K562 (cell line): ENCODE results near the gene GNL3. TPM values are rescaled to one million over a fixed set of nuclear protein-coding genes. Genes with fewer than 3 reads are reported as not detected.

Experiments
- ATAC-seq: fragments of 200-7000 bp; cut with Tn5 transposase; 3 replicates; pipeline ENCODE4 v1.9.1; 2020; ENCODE audit warnings: moderate library complexity
- BruUV-seq: library from RNA; stranded (reverse); fragments of 400-500 nt; replicated peaks from 2 replicates; lab custom pipeline; 2021; lab: Mats Ljungman, UMichigan
- CTCF ChIA-PET: fragments of 300-600 bp; formaldehyde crosslinking; extraction: SDS; loops from one replicate; lab custom pipeline; 2021; ENCODE audit warnings: low intra/inter-chr PET ratio; lab: Yijun Ruan, JAX
- POLR2A ChIA-PET: fragments of 300-600, 350-650 bp; sonication (Branson Sonifier 250); formaldehyde crosslinking; extraction: SDS; loops from one replicate; lab custom pipeline; 2021; ENCODE audit warnings: antibody characterized with exemption, inconsistent platforms; lab: Yijun Ruan, JAX
- DNase-seq, 4 experiments: peaks; one replicate each; pipeline versions ENCODE4 v3.0.0 to v3.0.0-alpha.2; 2011 to 2018; ENCODE audit warnings: low spot score in 3 of 4, mixed read lengths in 3 of 4; ENCODE audit errors: extremely low read depth in 1 of 4
- FAIRE-seq: peaks from 2 replicates; lab custom pipeline; 2011; peaks lifted over from hg19 to GRCh38; lab: Jason Lieb, UNC
- H2AFZ ChIP-seq: 2 replicates; pipeline ENCODE4 v1.6.0; 2011; ENCODE audit warnings: low read depth, low read length, control low read depth, inconsistent platforms
- H3K27ac ChIP-seq: fragments of 200-600 bp; 3 replicates; pipeline ENCODE4 v1.8.0; 2011; ENCODE audit warnings: low read depth, mild to moderate bottlenecking, control low read depth, inconsistent platforms, low read length, moderate library complexity, mixed read lengths; ENCODE audit errors: extremely low read depth
- H3K27me3 ChIP-seq, 2 experiments: fragments of 300-600 bp in 1 of 2; 2 replicates in 1 of 2; 3 replicates in 1 of 2; pipeline versions ENCODE4 v1.6.0 to v1.8.0; 2011; ENCODE audit warnings: inconsistent platforms in 2 of 2, low read length in 2 of 2, mild to moderate bottlenecking in 1 of 2, mixed read lengths in 1 of 2, moderate library complexity in 1 of 2; ENCODE audit not compliant: control insufficient read depth in 2 of 2, insufficient read depth in 2 of 2
- H3K36me3 ChIP-seq: fragments of 300-600 bp; 3 replicates; pipeline ENCODE4 v1.8.0; 2011; ENCODE audit warnings: mild to moderate bottlenecking, low read length, inconsistent platforms; ENCODE audit not compliant: control insufficient read depth, insufficient read depth
- H3K4me1 ChIP-seq, 2 experiments: fragments of 200-600 bp in 1 of 2; replicated peaks in 1 of 2; 2 replicates in 1 of 2; 3 replicates in 1 of 2; pipeline versions ENCODE4 v1.5.1 to v1.8.0; 2011; ENCODE audit warnings: inconsistent platforms in 2 of 2, low read length in 2 of 2, mild to moderate bottlenecking in 1 of 2, mixed read lengths in 1 of 2, moderate library complexity in 1 of 2; ENCODE audit not compliant: control insufficient read depth in 2 of 2, insufficient read depth in 2 of 2
- H3K4me2 ChIP-seq: 2 replicates; pipeline ENCODE4 v1.6.1; 2011; ENCODE audit warnings: low read length, control low read depth, inconsistent platforms, mixed read lengths; ENCODE audit not compliant: insufficient read depth
- H3K4me3 ChIP-seq: fragments of 200-600 bp; sonication (generic), shearing (Covaris generic); 2 replicates; pipeline ENCODE4 v1.5.1; 2016; ENCODE audit warnings: control low read depth, inconsistent platforms
- H3K79me2 ChIP-seq: fragments of 200-600 bp; 3 replicates; pipeline ENCODE4 v1.8.0; 2011; ENCODE audit warnings: low read length, inconsistent platforms; ENCODE audit not compliant: control insufficient read depth, insufficient read depth
- H3K9ac ChIP-seq, 2 experiments: 2 replicates each; pipeline versions ENCODE4 v1.6.0 to v1.6.1; 2011; ENCODE audit warnings: low read depth in 2 of 2, low read length in 2 of 2, control low read depth in 1 of 2, inconsistent platforms in 1 of 2, mild to moderate bottlenecking in 1 of 2, mixed read lengths in 1 of 2; ENCODE audit not compliant: insufficient read depth in 1 of 2
- H3K9me1 ChIP-seq: one replicate; pipeline ENCODE4 v1.6.0; 2011; ENCODE audit warnings: inconsistent platforms, mild to moderate bottlenecking, low read length, moderate library complexity; ENCODE audit not compliant: control insufficient read depth, insufficient read depth
- H3K9me3 ChIP-seq: replicated peaks from 2 replicates; pipeline ENCODE4 v1.5.1; 2011; ENCODE audit warnings: low read depth, low read length, inconsistent platforms; ENCODE audit not compliant: control insufficient read depth, insufficient read depth
- H4K20me1 ChIP-seq: replicated peaks from 2 replicates; pipeline ENCODE4 v1.6.1; 2011; ENCODE audit warnings: low read length, inconsistent platforms, mixed read lengths; ENCODE audit not compliant: control insufficient read depth, insufficient read depth
- BCLAF1 ChIP-seq, 2 experiments: fragments of 450-650 bp in 1 of 2; IDR thresholded peaks; 2 replicates each; pipeline ENCODE4 v1.6.1; 2011 to 2017; ENCODE audit warnings: low read depth in 2 of 2, antibody characterized with exemption in 1 of 2, borderline replicate concordance in 1 of 2, low read length in 1 of 2, mild to moderate bottlenecking in 1 of 2, mixed read lengths in 1 of 2; ENCODE audit not compliant: control insufficient read depth in 1 of 2
- CBFA2T3 ChIP-seq: fragments of 450-650 bp; IDR thresholded peaks from 2 replicates; pipeline ENCODE4 v1.6.1; 2017
- CREB3L1 ChIP-seq: fragments of 450-650 bp; IDR thresholded peaks from 2 replicates; pipeline ENCODE4 v1.6.1; 2014; ENCODE audit warnings: low read depth, mild to moderate bottlenecking, moderate library complexity, borderline replicate concordance
- DIDO1 ChIP-seq: fragments of 450-650 bp; IDR thresholded peaks from 2 replicates; pipeline ENCODE4 v1.6.1; 2016; ENCODE audit warnings: low read depth, missing biosample characterization, missing genetic modification characterization
- E2F4 ChIP-seq: sonication (generic); formaldehyde crosslinking; IDR thresholded peaks from 2 replicates; pipeline ENCODE4 v1.8.0; 2022; ENCODE audit warnings: mild to moderate bottlenecking, low read depth, missing genetic modification reagents
- IFI16 ChIP-seq: fragments of 250-450 bp; sonication (Bioruptor Pico); IDR thresholded peaks from 2 replicates; pipeline ENCODE4 v2.1.2; 2022; ENCODE audit warnings: mild to moderate bottlenecking, inconsistent platforms
- KLF16 ChIP-seq: IDR thresholded peaks from 2 replicates; pipeline ENCODE4 v1.6.1; 2016; ENCODE audit warnings: antibody characterized with exemption
- PPARD ChIP-seq: fragments of 250-450 bp; sonication (Bioruptor Pico); IDR thresholded peaks from 2 replicates; pipeline ENCODE4 v1.8.0; 2022; ENCODE audit warnings: inconsistent platforms, mild to moderate bottlenecking, moderate library complexity
- RBM14 ChIP-seq: fragments of 200-400 bp; formaldehyde crosslinking; IDR thresholded peaks from 2 replicates; pipeline ENCODE4 v1.6.1; 2018; ENCODE audit warnings: low read depth, mild to moderate bottlenecking, low read length, moderate library complexity, borderline replicate concordance; ENCODE audit not compliant: insufficient read depth
- RBM25 ChIP-seq: fragments of 200-400 bp; formaldehyde crosslinking; IDR thresholded peaks from 2 replicates; pipeline ENCODE4 v1.6.1; 2018; ENCODE audit warnings: low read length, low read depth, moderate library complexity; ENCODE audit not compliant: severe bottlenecking
- ZBED1 ChIP-seq: IDR thresholded peaks from 2 replicates; pipeline ENCODE4 v1.6.1; 2014
- ZNF146 ChIP-seq: IDR thresholded peaks from one replicate; pipeline ENCODE4 v1.6.1; 2018; ENCODE audit warnings: missing compliant biosample characterization; ENCODE audit not compliant: unreplicated experiment
- ZNF23 ChIP-seq: fragments of 250-450 bp; sonication (Bioruptor Pico); IDR thresholded peaks from 2 replicates; pipeline ENCODE4 v1.4.0; 2020; ENCODE audit warnings: mild to moderate bottlenecking
- ZNF239 ChIP-seq: fragments of 250-450 bp; sonication (Bioruptor Pico); IDR thresholded peaks from 2 replicates; pipeline ENCODE4 v1.4.0; 2020; ENCODE audit warnings: mild to moderate bottlenecking
- WGBS: fragments of 100-300 bp; shearing (Covaris generic); methylation state at CpG from one replicate; pipeline ENCODE4 v1.1.6; 2016; ENCODE audit warnings: low coverage, mixed read lengths; ENCODE audit not compliant: insufficient coverage; ENCODE audit errors: missing lambda C conversion rate; 5-methylcytosine and 5-hydroxymethylcytosine counted together
- in situ Hi-C: fragments of 300-500 bp; cut with MboI; formaldehyde crosslinking; loops from 4 replicates; pipeline ENCODE4 v1.15.0; 2018; ENCODE audit warnings: inconsistent platforms, mixed read lengths
- intact Hi-C: fragments of 100-400 bp; cut with micrococcal nuclease; formaldehyde crosslinking; loops from 2 replicates; pipeline ENCODE4 v1.14.2; 2022
- polyA plus RNA-seq, 8 experiments: library from polyadenylated mRNA; depleted of rRNA in 4 of 8; stranded (reverse) in 5 of 8; unstranded in 3 of 8; fragments of >200 nt; fragmentation: Nextera tagmentation in 2 of 8; fragmentation: Illumina TruSeq in 1 of 8; extraction: Ambion mirVana in 2 of 8; extraction: Trizol in 1 of 8; gene quantifications; 2 replicates each; pipeline versions ENCODE4 v1.2.1 to v1.2.3, GENCODE V29; 2011 to 2014; ENCODE audit warnings: inconsistent platforms in 1 of 8, missing spikeins in 1 of 8
- total RNA-seq, 7 experiments: library from RNA; depleted of rRNA in 6 of 7; stranded (reverse); fragments of >200 nt in 6 of 7; fragmentation: Illumina TruSeq in 2 of 7; extraction: Trizol in 2 of 7; gene quantifications; 2 replicates each; pipeline versions ENCODE4 v1.2.1 to v1.2.3, GENCODE V29; 2011 to 2021; ENCODE audit warnings: low replicate concordance in 1 of 7

Gene GNL3
- total and polyA plus RNA-seq, 9 of the 15 experiments (the other 6 are each of a cell fraction or from before 2014, with no cell fraction given) = 132 to 313 (median 220) TPM

GRCh38 chr3:52743152-52743551 lies 57.3 kb downstream of the GNL3 start:
- H4K20me1 ChIP-seq = no peaks in the 10 kb centered on the region
- ChIA-PET POLR2A (no interaction called here), CTCF (interaction anchor here (1.7 kb wide), 1 partner anchor 56 kb away, joined by 3 read pairs; no protein-coding TSS in a partner anchor)
- BruUV-seq = no TSS peak
- H3K27ac ChIP-seq = no peak overlapping the region
- WGBS = 98% methylated on average over 4 of the region's 5 CpGs
- H3K4me3 ChIP-seq = no peak overlapping the region
- H3K9ac ChIP-seq = no peak overlapping the region
- no peak overlapping the region for H2AFZ ChIP-seq
- H3K27me3 ChIP-seq = no peaks in the 10 kb centered on the region
- no peaks in the 10 kb centered on the region for H3K9me3 ChIP-seq
- FAIRE-seq (no peak), DNase-seq (no peak), ATAC-seq (no peak)
- no peak overlapping the region for H3K4me2 ChIP-seq
- TF ChIP-seq RBM14 = no peak
- TF ChIP-seq RBM25 = no peak
- no peak for TF ChIP-seq CBFA2T3
- TF ChIP-seq PPARD = no peak
- TF ChIP-seq ZBED1 = no peak
- no peak for TF ChIP-seq ZNF146 (CRISPR knock-in tag)
- TF ChIP-seq CREB3L1 = no peak
- no peak for TF ChIP-seq ZNF23 (CRISPR knock-in tag)
- no peak for TF ChIP-seq ZNF239 (CRISPR knock-in tag)
- no peak for TF ChIP-seq KLF16
- TF ChIP-seq DIDO1 = no peak
- no peak for TF ChIP-seq BCLAF1 (IDR thresholded peaks at IDR 0.05; ENCODE audit: borderline replicate concordance in 1 of 2, control insufficient read depth in 1 of 2, low read depth in 2 of 2, low read length in 1 of 2)
- TF ChIP-seq E2F4 (CRISPR knock-in tag) = no peak
- no peak for TF ChIP-seq IFI16
- no peaks in the 10 kb centered on the region for H3K9me1 ChIP-seq
- H3K79me2 ChIP-seq = no peaks in the 10 kb centered on the region
- H3K4me1 ChIP-seq = no peaks in the 10 kb centered on the region
- intact Hi-C loops (loop anchor here (5.0 to 10.0 kb wide), 2 partner anchors 89 to 332 kb away; partner anchors contain the start of gene ITIH4), in situ Hi-C loops (no loop called here)
- peaks cover 56% of the 10 kb centered on the region; the same call in 2 of the 3 replicates for H3K36me3 ChIP-seq
